ENCODE results near the gene PRPF19. TPM values are rescaled to one million over a fixed set of nuclear protein-coding genes. Genes with fewer than 3 reads are reported as not detected.

The PRPF19 gene
- total and polyA plus RNA-seq, 2 of the 8 experiments (the other 6 are each of a cell fraction or from before 2014, with no cell fraction given), result 107 to 141 TPM

- Histone ChIP-seq H2BK12ac (ENCODE audit: low read depth, low read length) (no peak overlapping the region), H3K56ac (replicated peaks; ENCODE audit: insufficient read length, low read depth, low read length) (no peak overlapping the region), H4K91ac (replicated peaks; ENCODE audit: insufficient read length, low read length) (no peak overlapping the region), H3K4me1 (replicated peaks in 1 of 4; ENCODE audit: control insufficient read depth in 3 of 4, insufficient read depth in 4 of 4, low read length in 3 of 4) (peaks cover 0 to 22% (median 14%) of the 10 kb centered on the region in 4 experiments; a peak in 6 of 7 replicates), H3K27ac (ENCODE audit: low read depth, low read length) (no peak overlapping the region), H2BK120ac (replicated peaks; ENCODE audit: low read depth, low read length) (no peak overlapping the region), H3K9me3 (ENCODE audit: insufficient read depth in 2 of 2, low read depth in 1 of 2, low read length in 1 of 2) (no peaks in the 10 kb centered on the region), H4K20me1 (replicated peaks in 1 of 2; ENCODE audit: control insufficient read depth in 1 of 2, insufficient read depth in 2 of 2, low read length in 2 of 2) (peaks cover 0 to 3% of the 10 kb centered on the region in 2 experiments), H3K4me3 (ENCODE audit: extremely low read depth in 1 of 4, insufficient read depth in 2 of 4, low read depth in 3 of 4, low read length in 4 of 4) (no peak overlapping the region), H3K9ac (replicated peaks in 1 of 4; ENCODE audit: extremely low read depth in 1 of 4, low read depth in 3 of 4, low read length in 3 of 4) (no peak overlapping the region), H4K8ac (ENCODE audit: extremely low read depth, insufficient read depth, low read length) (no peak overlapping the region), H3K18ac (ENCODE audit: extremely low read depth, low read length) (no peak overlapping the region), H2BK5ac (ENCODE audit: low read depth, low read length) (no peak overlapping the region), H3K4me2 (ENCODE audit: insufficient read depth in 1 of 2, low read depth in 2 of 2, low read length in 2 of 2) (peak overlapping the region; percentile 16 to 45; a peak in 2 of 4 replicates), H3K79me1 (ENCODE audit: low read depth, low read length) (no peaks in the 10 kb centered on the region; the same call in 1 of the 2 replicates), H2AK5ac (ENCODE audit: low read depth, low read length) (no peak overlapping the region), H2BK20ac (ENCODE audit: low read length) (no peak overlapping the region), H4K5ac (ENCODE audit: insufficient read length, low read depth, low read length) (no peak overlapping the region), H3K14ac (ENCODE audit: insufficient read length) (no peak overlapping the region), H2BK15ac (ENCODE audit: low read length) (no peak overlapping the region), H3K36me3 (ENCODE audit: control insufficient read depth in 2 of 4, insufficient read depth in 4 of 4, low read length in 3 of 4) (0 out of 8 replicates have a peak, but pooled peaks cover 0 to 2% (median 0%) of the 10 kb centered on the region in 4 experiments), H3K23me2 (ENCODE audit: low read depth, low read length) (peaks cover 15% of the 10 kb centered on the region; the same call in 1 of the 2 replicates), H2AFZ (ENCODE audit: low read length) (no peak overlapping the region), H3K23ac (ENCODE audit: insufficient read length) (no peak overlapping the region), H3K27me3 (replicated peaks in 1 of 4; ENCODE audit: control insufficient read depth in 3 of 4, extremely low read depth in 1 of 4, insufficient read depth in 3 of 4, low read length in 3 of 4) (peaks cover 0 to 15% (median 7%) of the 10 kb centered on the region in 4 experiments; a peak in 4 of 7 replicates), H3K79me2 (ENCODE audit: control insufficient read depth in 1 of 2, insufficient read depth in 2 of 2, low read length in 2 of 2) (peaks cover 0 to 2% of the 10 kb centered on the region in 2 experiments; a peak in 1 of 4 replicates), H3K4ac (replicated peaks; ENCODE audit: insufficient read length, low read depth, low read length) (no peak overlapping the region)
- ChIA-PET POLR2A (ENCODE audit: partially characterized antibody) (interaction anchor here (0.7 to 2.1 kb wide), 3 partner anchors 33 to 699 kb away, joined by 3 to 4 read pairs (median 3); partner anchors contain the start of gene TMEM138), CTCF (ENCODE audit: partially characterized antibody) (interaction anchor here (0.8 to 1.5 kb wide), 5 partner anchors 9 to 181 kb away, joined by 3 to 4 read pairs (median 3); no protein-coding TSS in a partner anchor)
- FAIRE-seq (no peak), DNase-seq (ENCODE audit: low read depth in 1 of 2, low spot score in 2 of 2) (no peak)
- WGBS, 2 experiments (ENCODE audit: extremely low coverage in 1 of 2, insufficient coverage in 1 of 2, insufficient read length in 1 of 2, insufficient replicate concordance in 2 of 2, low coverage in 1 of 2, low lambda C conversion rate in 2 of 2, missing lambda C conversion rate in 1 of 2), result 6% methylated on average over 2 of the region's 2 CpGs; no CpG with 5 or more reads in 1 of the 2 experiments
- no peak for TF ChIP-seq CTBP2 (IDR thresholded peaks at IDR 0.05; ENCODE audit: borderline replicate concordance, insufficient read depth, insufficient read length, low read length)
- TF ChIP-seq BACH1 (IDR thresholded peaks at IDR 0.05; ENCODE audit: low read length), result peak; percentile 55
These were observed 41.3 kb upstream of the PRPF19 start for GRCh38 chr11:60947700-60948099.
